ENCODE data around the gene RFFL. TPM values are rescaled to one million over a fixed set of nuclear protein-coding genes. Genes with fewer than 3 reads are reported as not detected.
"Not testable (repeated sequence)": the region's sequence is repeated elsewhere in the genome, so short reads cannot be mapped to it uniquely, and the experiment has no call there.

RFFL gene
- total RNA-seq, 1 experiment from 2014 or later: 40.3 TPM

DNA sequence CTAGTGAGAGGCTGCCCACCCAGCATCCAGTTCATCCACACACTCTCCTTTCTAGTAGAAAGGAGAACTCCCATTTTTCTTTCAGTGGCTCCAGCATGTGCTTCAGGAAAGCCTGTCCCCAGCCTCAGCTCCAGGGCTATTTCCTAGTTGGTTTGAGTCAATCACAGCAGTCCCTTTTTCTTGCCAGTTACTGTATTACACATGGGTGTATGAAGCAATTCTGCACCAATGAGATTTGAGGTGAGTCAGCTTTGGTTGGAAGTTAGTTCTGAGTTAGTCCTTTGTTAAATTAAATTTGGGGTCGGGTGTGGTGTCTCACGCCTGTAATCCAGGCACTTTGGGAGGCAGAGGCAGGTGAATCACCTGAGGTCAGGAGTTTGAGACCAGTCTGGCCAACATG lies 31.4 kb upstream of the RFFL start (continued):
- TF ChIP-seq ELF1 (IDR thresholded peaks at IDR 0.05; ENCODE audit: borderline replicate concordance, low read depth) (no peak; the same call in 1 of the 2 replicates), FOSL1 (IDR thresholded peaks at IDR 0.05; ENCODE audit: low read depth) (peak; percentile 71)

DNA sequence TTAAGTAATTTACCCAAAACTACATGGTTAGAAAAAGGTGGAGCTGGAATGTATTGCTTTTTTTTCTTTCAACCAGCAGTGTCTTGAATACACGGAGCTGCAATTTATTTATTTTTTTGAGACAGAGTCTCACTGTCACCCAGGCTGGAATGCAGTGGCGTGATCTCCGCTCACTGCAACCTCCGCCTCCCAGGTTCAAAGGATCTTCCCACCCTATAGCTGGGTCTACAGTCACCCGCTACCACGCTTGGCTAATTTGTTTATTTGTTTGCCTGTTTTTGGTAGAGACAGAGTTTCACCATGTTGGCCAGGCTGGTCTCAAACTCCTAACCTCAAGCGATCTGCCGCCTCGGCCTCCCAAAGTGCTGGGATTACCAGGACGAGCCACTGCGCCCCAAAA lies 27.2 kb upstream of the RFFL start:
- DNase-seq (ENCODE audit: low read depth, low spot score); H3K9me3 ChIP-seq (ENCODE audit: control insufficient read depth in 1 of 2, insufficient read depth in 1 of 2, low read depth in 1 of 2, low read length in 2 of 2); H3K27ac ChIP-seq (ENCODE audit: low read depth, low read length); intact Hi-C loops (cut with micrococcal nuclease); H4K20me1 ChIP-seq (ENCODE audit: insufficient read depth); H3K27me3 ChIP-seq (ENCODE audit: insufficient read depth, low read length); RAD21 ChIA-PET (ENCODE audit: low non-redundant PET in 1 of 2, low total read pairs in 2 of 2, uncharacterized antibody in 2 of 2, unreplicated experiment in 2 of 2); H3K36me3 ChIP-seq (ENCODE audit: control insufficient read depth in 1 of 2, insufficient read depth in 2 of 2, low read length in 2 of 2); ATAC-seq; H3K4me2 ChIP-seq (ENCODE audit: low read length); H3K9me2 ChIP-seq (ENCODE audit: insufficient read depth); POLR2A ChIA-PET; H2AFZ ChIP-seq (ENCODE audit: low read depth, low read length, poor library complexity, severe bottlenecking); BruUV-seq (replicated peaks); H3K4me3 ChIP-seq (replicated peaks in 1 of 2; ENCODE audit: low read depth in 1 of 2, low read length in 2 of 2); H3K9ac ChIP-seq (ENCODE audit: low read length): not testable (repeated sequence)
- CTCF ChIA-PET: interaction anchor here (1.4 to 1.6 kb wide), 2 partner anchors 22 to 27 kb away, joined by 4 to 11 read pairs; partner anchors contain the start of gene RFFL
- peaks cover 29% of the 10 kb centered on the region for H3K79me2 ChIP-seq (ENCODE audit: insufficient read depth, low read length)
- peaks cover 41 to 55% of the 10 kb centered on the region in 2 experiments for H3K4me1 ChIP-seq (ENCODE audit: control insufficient read depth in 1 of 2, insufficient read depth in 2 of 2, low read length in 2 of 2)

DNA sequence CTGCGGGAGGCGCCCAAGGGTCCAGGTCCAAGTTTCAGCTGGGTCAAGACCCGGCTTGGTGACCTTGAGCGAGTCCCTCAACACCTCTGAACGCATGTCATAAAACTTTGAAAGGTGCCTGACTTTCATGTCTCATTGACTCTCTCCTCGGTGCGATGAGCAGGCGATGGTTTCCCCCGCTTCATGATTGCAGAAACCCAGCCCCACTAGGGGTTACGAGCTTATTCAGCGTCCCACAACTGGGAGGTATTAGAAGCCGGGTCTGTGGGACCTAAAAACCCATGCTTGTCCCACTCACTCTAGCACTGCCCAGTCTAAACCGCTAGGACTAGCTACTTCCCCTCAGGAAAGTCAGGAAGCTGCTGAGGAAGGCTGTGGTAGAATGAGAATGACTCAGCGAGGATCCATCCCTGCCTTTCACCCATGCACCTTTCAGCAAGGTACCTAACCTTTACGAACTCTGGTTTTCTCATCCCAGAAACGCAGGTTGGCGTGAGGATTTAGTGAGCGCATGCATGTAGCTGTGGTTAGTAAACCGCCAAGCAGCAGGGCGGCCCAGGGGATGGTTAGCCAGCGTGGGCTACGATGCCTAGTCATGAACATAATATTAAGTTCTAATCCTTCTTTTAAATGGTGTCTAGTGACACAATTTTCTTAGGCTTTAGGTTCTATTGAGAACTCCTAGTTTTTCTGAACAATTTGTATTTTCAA lies 26.2 kb upstream of the RFFL start:
- H3K27me3 ChIP-seq (ENCODE audit: insufficient read depth, low read length): no peaks in the 10 kb centered on the region
- ChIA-PET POLR2A (interaction anchor here (1.4 kb wide), 1 partner anchor 26 kb away, joined by 4 read pairs; the partner anchor contains the start of gene RFFL), CTCF (interaction anchor here (1.1 to 1.6 kb wide), 7 partner anchors 10 to 136 kb away, joined by 3 to 13 read pairs (median 5); partner anchors contain the start of genes RAD51D and RFFL), RAD21 (ENCODE audit: low non-redundant PET in 1 of 2, low total read pairs in 2 of 2, uncharacterized antibody in 2 of 2, unreplicated experiment in 2 of 2) (interaction anchor here in 1 of 2 experiments (0.7 kb wide), 1 partner anchor 100 kb away, joined by 3 read pairs; no protein-coding TSS in a partner anchor)
- 0 out of 2 replicates have a peak, but pooled peaks have one; percentile 2 for TF ChIP-seq POLR2AphosphoS5 (IDR thresholded peaks at IDR 0.05; ENCODE audit: low read depth, low read length)
- no peak for TF ChIP-seq SIN3A (IDR thresholded peaks at IDR 0.05; ENCODE audit: low read depth)
- no peak for TF ChIP-seq RAD21 (IDR thresholded peaks at IDR 0.05; ENCODE audit: low read depth)
- TF ChIP-seq, protein P1, sequence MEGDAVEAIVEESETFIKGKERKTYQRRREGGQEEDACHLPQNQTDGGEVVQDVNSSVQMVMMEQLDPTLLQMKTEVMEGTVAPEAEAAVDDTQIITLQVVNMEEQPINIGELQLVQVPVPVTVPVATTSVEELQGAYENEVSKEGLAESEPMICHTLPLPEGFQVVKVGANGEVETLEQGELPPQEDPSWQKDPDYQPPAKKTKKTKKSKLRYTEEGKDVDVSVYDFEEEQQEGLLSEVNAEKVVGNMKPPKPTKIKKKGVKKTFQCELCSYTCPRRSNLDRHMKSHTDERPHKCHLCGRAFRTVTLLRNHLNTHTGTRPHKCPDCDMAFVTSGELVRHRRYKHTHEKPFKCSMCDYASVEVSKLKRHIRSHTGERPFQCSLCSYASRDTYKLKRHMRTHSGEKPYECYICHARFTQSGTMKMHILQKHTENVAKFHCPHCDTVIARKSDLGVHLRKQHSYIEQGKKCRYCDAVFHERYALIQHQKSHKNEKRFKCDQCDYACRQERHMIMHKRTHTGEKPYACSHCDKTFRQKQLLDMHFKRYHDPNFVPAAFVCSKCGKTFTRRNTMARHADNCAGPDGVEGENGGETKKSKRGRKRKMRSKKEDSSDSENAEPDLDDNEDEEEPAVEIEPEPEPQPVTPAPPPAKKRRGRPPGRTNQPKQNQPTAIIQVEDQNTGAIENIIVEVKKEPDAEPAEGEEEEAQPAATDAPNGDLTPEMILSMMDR (IDR thresholded peaks at IDR 0.05 in 2 of 3, conservative IDR thresholded peaks at IDR 0.05 in 1 of 3; ENCODE audit: borderline replicate concordance in 1 of 3, insufficient read depth in 1 of 3, low read depth in 2 of 3, low read length in 2 of 3): peak in 2 of 3 experiments; percentile 11 to 16; a peak in 2 of 6 replicates
- H3K9ac ChIP-seq (ENCODE audit: low read length): peak overlapping the region; percentile 67
- H2AFZ ChIP-seq (ENCODE audit: low read depth, low read length, poor library complexity, severe bottlenecking): peak overlapping the region; percentile 70
- peak overlapping the region; percentile 69 for H3K27ac ChIP-seq (ENCODE audit: low read depth, low read length)
- intact Hi-C loops (cut with micrococcal nuclease): loop anchor here (1.0 to 2.0 kb wide), 2 partner anchors 27 to 91 kb away; partner anchors contain the start of gene RFFL
- no peaks in the 10 kb centered on the region for H3K9me2 ChIP-seq (ENCODE audit: insufficient read depth)
- ATAC-seq (peak; percentile 43), DNase-seq (ENCODE audit: low read depth, low spot score) (no peak)
- H3K9me3 ChIP-seq (ENCODE audit: control insufficient read depth in 1 of 2, insufficient read depth in 1 of 2, low read depth in 1 of 2, low read length in 2 of 2): no peaks in the 10 kb centered on the region
- TSS peak; percentile 41 for BruUV-seq (replicated peaks)
- H3K4me2 ChIP-seq (ENCODE audit: low read length): peak overlapping the region; percentile 84
- peaks cover 31% of the 10 kb centered on the region for H3K79me2 ChIP-seq (ENCODE audit: insufficient read depth, low read length)
- H3K36me3 ChIP-seq (ENCODE audit: control insufficient read depth in 1 of 2, insufficient read depth in 2 of 2, low read length in 2 of 2): no peaks in the 10 kb centered on the region
- H3K4me3 ChIP-seq (replicated peaks in 1 of 2; ENCODE audit: low read depth in 1 of 2, low read length in 2 of 2): peak overlapping the region; percentile 38 to 51
- H3K4me1 ChIP-seq (ENCODE audit: control insufficient read depth in 1 of 2, insufficient read depth in 2 of 2, low read length in 2 of 2): peaks cover 34 to 53% of the 10 kb centered on the region in 2 experiments
- no peaks in the 10 kb centered on the region for H4K20me1 ChIP-seq (ENCODE audit: insufficient read depth)

Data from HCT116 (cell line).